Endothelial cell of umbilical vein (primary cell): ENCODE data around the gene COMMD10. TPM values are rescaled to one million over a fixed set of nuclear protein-coding genes. Genes with fewer than 3 reads are reported as not detected.

Experiments
- BruUV-seq: library from RNA; stranded (reverse); fragments of 400-500 nt; replicated peaks from 2 replicates; lab custom pipeline; 2021; lab: Mats Ljungman, UMichigan
- CTCF ChIA-PET: fragments of 300-600, 350-600 bp; sonication (Branson Sonifier 250); formaldehyde crosslinking; loops from one replicate; lab custom pipeline; 2021; ENCODE audit warnings: antibody characterized with exemption, inconsistent platforms; lab: Charles Lee
- POLR2A ChIA-PET: fragments of 300-600, 350-600 bp; sonication (Branson Sonifier 250); formaldehyde crosslinking; loops from one replicate; lab custom pipeline; 2021; ENCODE audit warnings: antibody characterized with exemption, inconsistent platforms; lab: Charles Lee
- DNase-seq: peaks from one replicate; pipeline ENCODE4 v3.0.0-alpha.2; 2011; ENCODE audit warnings: low read depth, low spot score
- FAIRE-seq: peaks from 2 replicates; lab custom pipeline; 2011; peaks lifted over from hg19 to GRCh38; lab: Jason Lieb, UNC
- H2AFZ ChIP-seq: 2 replicates; pipeline ENCODE4 v1.6.0; 2012; ENCODE audit warnings: low read depth, low read length, control low read depth, inconsistent platforms
- H3K27ac ChIP-seq: 2 replicates; pipeline ENCODE4 v1.5.1; 2011; ENCODE audit warnings: low read depth, mild to moderate bottlenecking, control low read depth, low read length, moderate library complexity; ENCODE audit not compliant: insufficient read depth
- H3K27me3 ChIP-seq, 2 experiments: 2 replicates each; pipeline versions ENCODE4 v1.6.0 to v1.6.1; 2011; ENCODE audit warnings: low read length in 2 of 2, mixed read lengths in 1 of 2; ENCODE audit not compliant: control insufficient read depth in 2 of 2, insufficient read depth in 2 of 2
- H3K36me3 ChIP-seq, 2 experiments: 2 replicates in 1 of 2; 3 replicates in 1 of 2; pipeline ENCODE4 v1.5.1; 2011; ENCODE audit warnings: low read length in 2 of 2, mild to moderate bottlenecking in 1 of 2, moderate library complexity in 1 of 2; ENCODE audit not compliant: control insufficient read depth in 2 of 2, insufficient read depth in 2 of 2; ENCODE audit errors: extremely low read depth in 1 of 2
- H3K4me1 ChIP-seq: 3 replicates; pipeline ENCODE4 v1.5.1; 2011; ENCODE audit warnings: mild to moderate bottlenecking, low read length; ENCODE audit not compliant: control insufficient read depth, insufficient read depth; ENCODE audit errors: extremely low read depth
- H3K4me2 ChIP-seq: 2 replicates; pipeline ENCODE4 v1.6.1; 2011; ENCODE audit warnings: low read length, control low read depth, mixed read lengths; ENCODE audit not compliant: insufficient read depth
- H3K4me3 ChIP-seq, 3 experiments: fragments of 200-600 bp in 1 of 3; sonication (generic), shearing (Covaris generic) in 1 of 3; replicated peaks in 1 of 3; 2 replicates each; pipeline ENCODE4 v1.5.1; 2011 to 2016; ENCODE audit warnings: control low read depth in 3 of 3, low read length in 3 of 3, mild to moderate bottlenecking in 2 of 3, inconsistent platforms in 1 of 3, low read depth in 1 of 3, moderate library complexity in 1 of 3; ENCODE audit not compliant: insufficient read depth in 1 of 3
- H3K79me2 ChIP-seq: 2 replicates; pipeline ENCODE4 v1.6.0; 2012; ENCODE audit warnings: low read length, inconsistent platforms; ENCODE audit not compliant: control insufficient read depth, insufficient read depth
- H3K9ac ChIP-seq: replicated peaks from 2 replicates; pipeline ENCODE3; 2011; ENCODE audit warnings: low read length, control low read depth; ENCODE audit not compliant: insufficient read depth; ENCODE audit errors: extremely low read depth
- H3K9me1 ChIP-seq: replicated peaks from 3 replicates; pipeline ENCODE4 v1.6.0; 2011; ENCODE audit warnings: mild to moderate bottlenecking, low read length; ENCODE audit not compliant: control insufficient read depth, insufficient read depth; ENCODE audit errors: extremely low read depth
- H3K9me3 ChIP-seq: replicated peaks from 2 replicates; pipeline ENCODE4 v1.5.1; 2012; ENCODE audit warnings: low read length, inconsistent platforms; ENCODE audit not compliant: control insufficient read depth, insufficient read depth
- H4K20me1 ChIP-seq: replicated peaks from 2 replicates; pipeline ENCODE3; 2011; ENCODE audit warnings: mild to moderate bottlenecking, low read length; ENCODE audit not compliant: control insufficient read depth, insufficient read depth; ENCODE audit errors: extremely low read depth
- CTCF ChIP-seq, 2 donors: IDR thresholded peaks; 1 replicate in 1 of 2; 2 replicates in 1 of 2; pipeline ENCODE4 v1.5.1; 2011; ENCODE audit warnings: low read length in 2 of 2, mild to moderate bottlenecking in 2 of 2, moderate library complexity in 2 of 2, control low read depth in 1 of 2, inconsistent platforms in 1 of 2, low read depth in 1 of 2; ENCODE audit not compliant: insufficient read depth in 1 of 2; ENCODE audit errors: extremely low read depth in 1 of 2
- EZH2 ChIP-seq: IDR thresholded peaks from 2 replicates; pipeline ENCODE4 v1.6.1; 2012; ENCODE audit warnings: borderline replicate concordance, low read depth, mild to moderate bottlenecking, moderate library complexity, low read length, inconsistent platforms; ENCODE audit not compliant: severe bottlenecking
- FOS ChIP-seq: IDR thresholded peaks from 2 replicates; pipeline ENCODE4 v1.6.1; 2011; ENCODE audit warnings: mild to moderate bottlenecking, low read length, moderate library complexity, borderline replicate concordance; ENCODE audit not compliant: insufficient read depth
- GATA2 ChIP-seq: IDR thresholded peaks from 2 replicates; pipeline ENCODE4 v1.7.0; 2011; ENCODE audit warnings: low read depth, mild to moderate bottlenecking, moderate library complexity, mixed read lengths, low read length; ENCODE audit not compliant: insufficient read length, insufficient read depth
- JUN ChIP-seq: IDR thresholded peaks from 2 replicates; pipeline ENCODE4 v1.6.1; 2011; ENCODE audit warnings: borderline replicate concordance, low read depth; ENCODE audit not compliant: insufficient read length, insufficient read depth
- MAX ChIP-seq: IDR thresholded peaks from 2 replicates; pipeline ENCODE4 v1.6.1; 2011; ENCODE audit not compliant: insufficient read depth, insufficient read length
- MYC ChIP-seq: IDR thresholded peaks from one replicate; pipeline ENCODE4 v1.6.1; 2011; ENCODE audit warnings: mild to moderate bottlenecking, low read depth, low read length
- POLR2A ChIP-seq: IDR thresholded peaks from 2 replicates; pipeline ENCODE4 v1.6.1; 2012; ENCODE audit warnings: low read depth, mild to moderate bottlenecking, control low read depth, low read length
- POLR2AphosphoS5 ChIP-seq: IDR thresholded peaks from 2 replicates; pipeline ENCODE4 v1.6.1; 2012; ENCODE audit warnings: low read depth, mild to moderate bottlenecking, control low read depth, low read length, moderate library complexity; ENCODE audit not compliant: insufficient read depth
- dilution Hi-C: fragments of 300-500 bp; cut with MboI; formaldehyde crosslinking; loops from one replicate; pipeline ENCODE4 v1.15.0; 2019; ENCODE audit warnings: low sequenced_read_pairs; ENCODE audit not compliant: extremely low pct_ligation_motif_present
- intact Hi-C: fragments of 100-400 bp; cut with micrococcal nuclease; formaldehyde crosslinking; loops from one replicate; pipeline ENCODE4 v1.10.0; 2022
- polyA plus RNA-seq, 4 experiments: library from polyadenylated mRNA; depleted of rRNA in 3 of 4; stranded (reverse) in 3 of 4; unstranded in 1 of 4; fragments of >200 nt; gene quantifications; 2 replicates each; pipeline versions ENCODE4 v1.2.1 to v1.2.3, GENCODE V29; 2011 to 2012; ENCODE audit warnings: missing spikeins in 1 of 4
- total RNA-seq: library from RNA; stranded (reverse); gene quantifications from 2 replicates; pipeline ENCODE4 v1.2.3, GENCODE V29; 2021

The COMMD10 gene
- total and polyA plus RNA-seq, 2 donors (not counting 3 experiments of a cell fraction or from before 2014, with no cell fraction given), result 12.5 to 27.0 TPM

- H3K4me3 ChIP-seq, result no peak overlapping the region
- H3K79me2 ChIP-seq, result no peaks in the 10 kb centered on the region
- no peaks in the 10 kb centered on the region for H3K4me1 ChIP-seq
- dilution Hi-C loops, result no loop called here
- peaks cover 0 to 1% of the 10 kb centered on the region in 2 experiments for H3K27me3 ChIP-seq
- no peaks in the 10 kb centered on the region for H3K36me3 ChIP-seq
- no peaks in the 10 kb centered on the region for H3K9me3 ChIP-seq
- no peaks in the 10 kb centered on the region for H3K9me1 ChIP-seq
- no peak overlapping the region for H3K4me2 ChIP-seq
- H3K27ac ChIP-seq, result no peak overlapping the region
- no peak overlapping the region for H3K9ac ChIP-seq
- intact Hi-C loops, result no loop called here
- BruUV-seq, result no TSS peak
- ChIA-PET POLR2A (no interaction called here), CTCF (interaction anchor here (0.7 to 1.2 kb wide), 4 partner anchors 11 to 442 kb away, joined by 3 to 5 read pairs (median 3); no protein-coding TSS in a partner anchor)
- TF ChIP-seq GATA2, result no peak
- TF ChIP-seq CTCF (IDR thresholded peaks at IDR 0.05; ENCODE audit: extremely low read depth in 1 of 2, insufficient read depth in 1 of 2, low read depth in 1 of 2, low read length in 2 of 2), result no peak
- TF ChIP-seq JUN, result no peak
- TF ChIP-seq FOS, result no peak
- no peak for TF ChIP-seq POLR2AphosphoS5
- no peak for TF ChIP-seq POLR2A
- no peak for TF ChIP-seq MAX
- no peak for TF ChIP-seq MYC
- TF ChIP-seq EZH2, result no peak
- DNase-seq (no peak), FAIRE-seq (no peak)
- H4K20me1 ChIP-seq, result no peaks in the 10 kb centered on the region
- H2AFZ ChIP-seq, result no peak overlapping the region
These were observed 8.3 kb upstream of the COMMD10 start for GRCh38 chr5:116076496-116076895.
